SHP77 treated with DMSO at 0.1 percent for 48 hours (cell line): Measurements from ENCODE around the gene MMP2.

Experiments
- DNase-seq: peaks from one replicate; lab custom pipeline; 2025; lab: John Stamatoyannopoulos, UW

MMP2 gene

GRCh38 chr16:55478827-55479429 is at the start of gene MMP2:
MMP2 (plus strand) TSS chr16:55479198; CDS start chr16:55479480, 282 bp downstream.
- no peak for DNase-seq

- DNase-seq: no peak
Observed at GRCh38 chr16:55433030-55433429, 46.0 kb upstream of the MMP2 start.

GRCh38 chr16:55433535-55433934 is 45.5 kb upstream of the MMP2 start:
- DNase-seq: no peak

- DNase-seq: no peak
Observed at GRCh38 chr16:55434000-55434399, 45.0 kb upstream of the MMP2 start.

- no peak for DNase-seq
Observed at GRCh38 chr16:55435387-55435786, 43.6 kb upstream of the MMP2 start.

- no peak for DNase-seq
Observed at GRCh38 chr16:55436587-55436986, 42.4 kb upstream of the MMP2 start.

- DNase-seq: no peak
Observed at GRCh38 chr16:55437625-55438024, 41.4 kb upstream of the MMP2 start.

- no peak for DNase-seq
Observed at GRCh38 chr16:55438281-55438680, 40.7 kb upstream of the MMP2 start.

- no peak for DNase-seq
Observed at GRCh38 chr16:55439101-55439690, 39.8 kb upstream of the MMP2 start.

GRCh38 chr16:55443434-55444346 is 35.3 kb upstream of the MMP2 start:
- no peak for DNase-seq

GRCh38 chr16:55444754-55445485 is 34.1 kb upstream of the MMP2 start:
- DNase-seq: no peak

GRCh38 chr16:55447231-55447630 is 31.8 kb upstream of the MMP2 start:
- DNase-seq: no peak

GRCh38 chr16:55452996-55453395 is 26.0 kb upstream of the MMP2 start:
- no peak for DNase-seq

- DNase-seq: no peak
Observed at GRCh38 chr16:55453909-55454308, 25.1 kb upstream of the MMP2 start.

- DNase-seq: no peak
Observed at GRCh38 chr16:55454861-55455260, 24.1 kb upstream of the MMP2 start.

- no peak for DNase-seq
Observed at GRCh38 chr16:55462241-55462640, 16.8 kb upstream of the MMP2 start.

- DNase-seq: no peak
Observed at GRCh38 chr16:55464375-55464774, 14.6 kb upstream of the MMP2 start.

- DNase-seq: peak; percentile 21
Observed at GRCh38 chr16:55465077-55465896, 13.7 kb upstream of the MMP2 start.

GRCh38 chr16:55466209-55466608 is 12.8 kb upstream of the MMP2 start:
- no peak for DNase-seq

GRCh38 chr16:55467898-55468297 is 11.1 kb upstream of the MMP2 start:
- no peak for DNase-seq

GRCh38 chr16:55468352-55468990 is 10.5 kb upstream of the MMP2 start:
- no peak for DNase-seq
